GM23338 (cell line): ENCODE results near the gene LRMDA. TPM values are rescaled to one million over a fixed set of nuclear protein-coding genes. Genes with fewer than 3 reads are reported as not detected.

Experiments
- ATAC-seq: fragments of 200-7000 bp; cut with Tn5 transposase; 3 replicates; pipeline ENCODE4 v1.9.1; 2020
- DNase-seq: peaks from one replicate; pipeline ENCODE4 v3.0.0-alpha.2; 2015; ENCODE audit warnings: low spot score
- H2AFZ ChIP-seq: fragments of 200-600 bp; sonication (generic); 2 replicates; pipeline ENCODE4 v1.8.0; 2016; ENCODE audit warnings: antibody characterized with exemption, mild to moderate bottlenecking, moderate library complexity
- H3F3A ChIP-seq: fragments of 200-600 bp; sonication (generic); replicated peaks from 2 replicates; pipeline ENCODE4 v1.8.0; 2017; ENCODE audit warnings: antibody characterized with exemption, mixed run types, low read depth
- H3K27ac ChIP-seq: fragments of 200-600 bp; sonication (generic); 2 replicates; pipeline ENCODE4 v1.6.1; 2016; ENCODE audit warnings: low read depth
- H3K27me3 ChIP-seq: fragments of 200-600 bp; sonication (generic); 2 replicates; pipeline ENCODE4 v1.8.0; 2016; ENCODE audit warnings: mild to moderate bottlenecking, mixed run types, moderate library complexity; ENCODE audit not compliant: insufficient read depth
- H3K36me3 ChIP-seq: fragments of 200-600 bp; sonication (generic); 2 replicates; pipeline ENCODE4 v1.8.0; 2016; ENCODE audit warnings: mild to moderate bottlenecking; ENCODE audit not compliant: insufficient read depth
- H3K4me1 ChIP-seq: fragments of 200-600 bp; sonication (generic); 2 replicates; pipeline ENCODE4 v1.8.0; 2016; ENCODE audit warnings: mild to moderate bottlenecking, moderate library complexity; ENCODE audit not compliant: insufficient read depth
- H3K4me2 ChIP-seq: fragments of 200-600 bp; sonication (generic); 2 replicates; pipeline ENCODE4 v1.7.1; 2017; ENCODE audit warnings: mixed run types
- H3K4me3 ChIP-seq: fragments of 200-600 bp; sonication (generic); 2 replicates; pipeline ENCODE4 v1.6.1; 2016; ENCODE audit warnings: mixed run types
- H3K79me2 ChIP-seq: fragments of 200-600 bp; sonication (generic); replicated peaks from 2 replicates; pipeline ENCODE4 v1.8.0; 2017; ENCODE audit warnings: mild to moderate bottlenecking; ENCODE audit not compliant: insufficient read depth
- H3K9me2 ChIP-seq: fragments of 200-600 bp; sonication (generic); 2 replicates; pipeline ENCODE4 v1.8.0; 2017; ENCODE audit not compliant: insufficient read depth
- H4K20me1 ChIP-seq: fragments of 200-600 bp; sonication (generic); replicated peaks from 2 replicates; pipeline ENCODE4 v1.8.0; 2017; ENCODE audit warnings: mild to moderate bottlenecking; ENCODE audit not compliant: insufficient read depth
- H3K27ac Mint-ChIP-seq: 2 replicates; pipeline ENCODE4 v1.8.0; 2020; ENCODE audit warnings: inconsistent platforms, mild to moderate bottlenecking, moderate library complexity, mixed read lengths
- H3K27me3 Mint-ChIP-seq: 3 replicates; pipeline ENCODE4 v1.8.0; 2022; ENCODE audit warnings: low read depth, mild to moderate bottlenecking, moderate library complexity, mixed read lengths, inconsistent platforms; ENCODE audit not compliant: insufficient read depth, poor library complexity
- H3K36me3 Mint-ChIP-seq: 3 replicates; pipeline ENCODE4 v1.8.0; 2021; ENCODE audit warnings: low read depth, mild to moderate bottlenecking, inconsistent platforms, moderate library complexity, mixed read lengths
- H3K4me1 Mint-ChIP-seq: 3 replicates; pipeline ENCODE4 v1.8.0; 2020; ENCODE audit warnings: mild to moderate bottlenecking, inconsistent platforms, mixed read lengths
- H3K4me3 Mint-ChIP-seq: 3 replicates; pipeline ENCODE4 v1.8.0; 2021; ENCODE audit warnings: moderate library complexity, mild to moderate bottlenecking, inconsistent platforms, mixed read lengths
- H3K9me3 Mint-ChIP-seq: 3 replicates; pipeline ENCODE4 v1.8.0; 2020; ENCODE audit warnings: moderate library complexity, mild to moderate bottlenecking, inconsistent platforms, mixed read lengths
- CREB1 ChIP-seq: fragments of 250-450 bp; sonication (Bioruptor Pico); IDR thresholded peaks from 2 replicates; pipeline ENCODE4 v1.5.0; 2020; ENCODE audit warnings: low read depth, mild to moderate bottlenecking, moderate library complexity
- CTCF ChIP-seq, 2 experiments: fragments of 200-600 bp in 1 of 2; sonication (generic) in 1 of 2; conservative IDR thresholded peaks; 2 replicates each; pipeline versions ENCODE4 v1.5.1 to v1.6.1; 2016 to 2017; ENCODE audit warnings: antibody characterized with exemption in 2 of 2, low read depth in 2 of 2, mild to moderate bottlenecking in 2 of 2, moderate library complexity in 1 of 2
- EZH2 ChIP-seq: fragments of 200-600 bp; sonication (generic); IDR thresholded peaks from one replicate; pipeline ENCODE4 v1.8.0; 2017; ENCODE audit warnings: antibody characterized with exemption, mild to moderate bottlenecking, low read depth; ENCODE audit not compliant: unreplicated experiment
- EZH2phosphoT487 ChIP-seq: fragments of 200-600 bp; sonication (generic); IDR thresholded peaks from one replicate; pipeline ENCODE4 v1.8.1; 2018; ENCODE audit warnings: antibody characterized with exemption; ENCODE audit not compliant: unreplicated experiment
- JUNB ChIP-seq: IDR thresholded peaks from one replicate; pipeline ENCODE4 v1.6.1; 2016; ENCODE audit warnings: antibody characterized with exemption; ENCODE audit not compliant: unreplicated experiment
- NANOG ChIP-seq: IDR thresholded peaks from 2 replicates; pipeline ENCODE4 v1.6.1; 2016; ENCODE audit warnings: antibody characterized with exemption, borderline replicate concordance
- POLR2AphosphoS5 ChIP-seq: IDR thresholded peaks from 2 replicates; pipeline ENCODE4 v1.6.1; 2016; ENCODE audit warnings: antibody characterized with exemption, low read depth
- STAT1 ChIP-seq: IDR thresholded peaks from one replicate; pipeline ENCODE4 v1.6.1; 2016; ENCODE audit warnings: antibody characterized with exemption; ENCODE audit not compliant: unreplicated experiment
- ZNF114 ChIP-seq: fragments of 250-450 bp; sonication (Bioruptor Pico); IDR thresholded peaks from 2 replicates; pipeline ENCODE4 v1.5.0; 2020; ENCODE audit warnings: mild to moderate bottlenecking, moderate library complexity
- ZNF331 ChIP-seq: fragments of 250-450 bp; sonication (Bioruptor Pico); IDR thresholded peaks from 2 replicates; pipeline ENCODE4 v1.5.0; 2020; ENCODE audit warnings: low read depth, mild to moderate bottlenecking, moderate library complexity
- polyA plus RNA-seq: library from polyadenylated mRNA; unstranded; fragments of >200 nt; fragmentation: Nextera tagmentation; extraction: Ambion mirVana; gene quantifications from 2 replicates; pipeline ENCODE4 v1.2.1, GENCODE V29; 2016
- total RNA-seq: library from RNA; depleted of rRNA; stranded (reverse); fragments of >200 nt; shearing (Covaris generic); gene quantifications from 2 replicates; pipeline ENCODE4 v1.2.3, GENCODE V29; 2014
- TF ChIP-seq, protein P1 (sequence below): IDR thresholded peaks from 2 replicates; pipeline ENCODE4 v1.6.1; 2016; ENCODE audit warnings: antibody characterized with exemption
- TF ChIP-seq, protein P2 (sequence below): fragments of 250-450 bp; sonication (Bioruptor Pico); IDR thresholded peaks from 2 replicates; pipeline ENCODE4 v1.5.0; 2020; ENCODE audit warnings: mild to moderate bottlenecking, moderate library complexity

Gene LRMDA
- total and polyA plus RNA-seq, 2 experiments from 2014 or later = 0.90 to 1.8 TPM

DNA sequence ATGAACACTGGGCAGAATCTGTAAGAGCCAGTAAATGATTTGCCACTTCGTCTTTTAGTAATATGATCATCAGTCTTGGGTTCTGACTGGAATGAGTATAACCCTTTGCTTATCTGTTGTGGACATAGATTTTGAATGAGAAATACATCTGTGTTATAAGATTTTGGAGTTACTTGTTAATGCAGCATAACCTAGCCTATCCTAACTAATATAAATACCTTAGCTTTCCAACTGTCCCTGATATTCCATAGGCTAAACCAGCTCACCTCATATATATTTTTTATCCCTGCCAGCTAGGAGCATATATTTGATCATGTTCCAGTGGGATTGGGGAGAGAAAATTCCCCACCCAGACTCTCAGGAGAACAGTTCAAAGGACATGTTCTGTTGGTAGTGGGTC is 15.1 kb downstream of the LRMDA start:
- H3K27me3 Mint-ChIP-seq = peaks cover 17% of the 10 kb centered on the region
- H3K4me1 Mint-ChIP-seq = peaks cover 28% of the 10 kb centered on the region
- H3K27ac ChIP-seq = no peak overlapping the region
- no peaks in the 10 kb centered on the region for H3K36me3 ChIP-seq
- DNase-seq = no peak
- H3F3A ChIP-seq = no peaks in the 10 kb centered on the region
- TF ChIP-seq STAT1 (no peak), CTCF (conservative IDR thresholded peaks at IDR 0.05; ENCODE audit: low read depth in 2 of 2) (no peak)
- H2AFZ ChIP-seq = no peak overlapping the region
- H3K9me2 ChIP-seq = no peaks in the 10 kb centered on the region
- H3K79me2 ChIP-seq = no peaks in the 10 kb centered on the region
- no peak overlapping the region for H3K4me2 ChIP-seq
- H3K4me1 ChIP-seq = peaks cover 24% of the 10 kb centered on the region
- no peak overlapping the region for H3K4me3 Mint-ChIP-seq
- ATAC-seq = no peak
- peaks cover 6% of the 10 kb centered on the region; the same call in 1 of the 3 replicates for H3K36me3 Mint-ChIP-seq
- H3K27ac Mint-ChIP-seq = no peak overlapping the region
- H3K4me3 ChIP-seq = no peak overlapping the region
- H3K27me3 ChIP-seq = peaks cover 20% of the 10 kb centered on the region
- no peaks in the 10 kb centered on the region for H4K20me1 ChIP-seq
- peaks cover 18% of the 10 kb centered on the region for H3K9me3 Mint-ChIP-seq

- Histone ChIP-seq H3K36me3 (no peaks in the 10 kb centered on the region), H3K27ac (no peak overlapping the region), H3K4me2 (no peak overlapping the region), H3K4me1 (peaks cover 41% of the 10 kb centered on the region), H3K27me3 (peaks cover 36% of the 10 kb centered on the region), H4K20me1 (no peaks in the 10 kb centered on the region), H3K79me2 (no peaks in the 10 kb centered on the region), H3K4me3 (no peak overlapping the region), H2AFZ (no peak overlapping the region), H3F3A (no peaks in the 10 kb centered on the region), H3K9me2 (no peaks in the 10 kb centered on the region)
- Mint-ChIP-seq H3K27ac (no peak overlapping the region), H3K4me1 (peaks cover 40% of the 10 kb centered on the region), H3K27me3 (peaks cover 33% of the 10 kb centered on the region), H3K9me3 (peaks cover 15% of the 10 kb centered on the region), H3K4me3 (no peak overlapping the region), H3K36me3 (0 out of 3 replicates have a peak, but pooled peaks cover 6% of the 10 kb centered on the region)
- ATAC-seq (no peak), DNase-seq (no peak)
- no peak for TF ChIP-seq CREB1 (CRISPR knock-in tag)
- TF ChIP-seq STAT1 = no peak
- TF ChIP-seq, protein P1, sequence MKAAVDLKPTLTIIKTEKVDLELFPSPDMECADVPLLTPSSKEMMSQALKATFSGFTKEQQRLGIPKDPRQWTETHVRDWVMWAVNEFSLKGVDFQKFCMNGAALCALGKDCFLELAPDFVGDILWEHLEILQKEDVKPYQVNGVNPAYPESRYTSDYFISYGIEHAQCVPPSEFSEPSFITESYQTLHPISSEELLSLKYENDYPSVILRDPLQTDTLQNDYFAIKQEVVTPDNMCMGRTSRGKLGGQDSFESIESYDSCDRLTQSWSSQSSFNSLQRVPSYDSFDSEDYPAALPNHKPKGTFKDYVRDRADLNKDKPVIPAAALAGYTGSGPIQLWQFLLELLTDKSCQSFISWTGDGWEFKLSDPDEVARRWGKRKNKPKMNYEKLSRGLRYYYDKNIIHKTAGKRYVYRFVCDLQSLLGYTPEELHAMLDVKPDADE = no peak
- no peak for TF ChIP-seq POLR2AphosphoS5
- no peak for TF ChIP-seq JUNB
- TF ChIP-seq ZNF331 (CRISPR knock-in tag) = no peak
- TF ChIP-seq, protein P2, sequence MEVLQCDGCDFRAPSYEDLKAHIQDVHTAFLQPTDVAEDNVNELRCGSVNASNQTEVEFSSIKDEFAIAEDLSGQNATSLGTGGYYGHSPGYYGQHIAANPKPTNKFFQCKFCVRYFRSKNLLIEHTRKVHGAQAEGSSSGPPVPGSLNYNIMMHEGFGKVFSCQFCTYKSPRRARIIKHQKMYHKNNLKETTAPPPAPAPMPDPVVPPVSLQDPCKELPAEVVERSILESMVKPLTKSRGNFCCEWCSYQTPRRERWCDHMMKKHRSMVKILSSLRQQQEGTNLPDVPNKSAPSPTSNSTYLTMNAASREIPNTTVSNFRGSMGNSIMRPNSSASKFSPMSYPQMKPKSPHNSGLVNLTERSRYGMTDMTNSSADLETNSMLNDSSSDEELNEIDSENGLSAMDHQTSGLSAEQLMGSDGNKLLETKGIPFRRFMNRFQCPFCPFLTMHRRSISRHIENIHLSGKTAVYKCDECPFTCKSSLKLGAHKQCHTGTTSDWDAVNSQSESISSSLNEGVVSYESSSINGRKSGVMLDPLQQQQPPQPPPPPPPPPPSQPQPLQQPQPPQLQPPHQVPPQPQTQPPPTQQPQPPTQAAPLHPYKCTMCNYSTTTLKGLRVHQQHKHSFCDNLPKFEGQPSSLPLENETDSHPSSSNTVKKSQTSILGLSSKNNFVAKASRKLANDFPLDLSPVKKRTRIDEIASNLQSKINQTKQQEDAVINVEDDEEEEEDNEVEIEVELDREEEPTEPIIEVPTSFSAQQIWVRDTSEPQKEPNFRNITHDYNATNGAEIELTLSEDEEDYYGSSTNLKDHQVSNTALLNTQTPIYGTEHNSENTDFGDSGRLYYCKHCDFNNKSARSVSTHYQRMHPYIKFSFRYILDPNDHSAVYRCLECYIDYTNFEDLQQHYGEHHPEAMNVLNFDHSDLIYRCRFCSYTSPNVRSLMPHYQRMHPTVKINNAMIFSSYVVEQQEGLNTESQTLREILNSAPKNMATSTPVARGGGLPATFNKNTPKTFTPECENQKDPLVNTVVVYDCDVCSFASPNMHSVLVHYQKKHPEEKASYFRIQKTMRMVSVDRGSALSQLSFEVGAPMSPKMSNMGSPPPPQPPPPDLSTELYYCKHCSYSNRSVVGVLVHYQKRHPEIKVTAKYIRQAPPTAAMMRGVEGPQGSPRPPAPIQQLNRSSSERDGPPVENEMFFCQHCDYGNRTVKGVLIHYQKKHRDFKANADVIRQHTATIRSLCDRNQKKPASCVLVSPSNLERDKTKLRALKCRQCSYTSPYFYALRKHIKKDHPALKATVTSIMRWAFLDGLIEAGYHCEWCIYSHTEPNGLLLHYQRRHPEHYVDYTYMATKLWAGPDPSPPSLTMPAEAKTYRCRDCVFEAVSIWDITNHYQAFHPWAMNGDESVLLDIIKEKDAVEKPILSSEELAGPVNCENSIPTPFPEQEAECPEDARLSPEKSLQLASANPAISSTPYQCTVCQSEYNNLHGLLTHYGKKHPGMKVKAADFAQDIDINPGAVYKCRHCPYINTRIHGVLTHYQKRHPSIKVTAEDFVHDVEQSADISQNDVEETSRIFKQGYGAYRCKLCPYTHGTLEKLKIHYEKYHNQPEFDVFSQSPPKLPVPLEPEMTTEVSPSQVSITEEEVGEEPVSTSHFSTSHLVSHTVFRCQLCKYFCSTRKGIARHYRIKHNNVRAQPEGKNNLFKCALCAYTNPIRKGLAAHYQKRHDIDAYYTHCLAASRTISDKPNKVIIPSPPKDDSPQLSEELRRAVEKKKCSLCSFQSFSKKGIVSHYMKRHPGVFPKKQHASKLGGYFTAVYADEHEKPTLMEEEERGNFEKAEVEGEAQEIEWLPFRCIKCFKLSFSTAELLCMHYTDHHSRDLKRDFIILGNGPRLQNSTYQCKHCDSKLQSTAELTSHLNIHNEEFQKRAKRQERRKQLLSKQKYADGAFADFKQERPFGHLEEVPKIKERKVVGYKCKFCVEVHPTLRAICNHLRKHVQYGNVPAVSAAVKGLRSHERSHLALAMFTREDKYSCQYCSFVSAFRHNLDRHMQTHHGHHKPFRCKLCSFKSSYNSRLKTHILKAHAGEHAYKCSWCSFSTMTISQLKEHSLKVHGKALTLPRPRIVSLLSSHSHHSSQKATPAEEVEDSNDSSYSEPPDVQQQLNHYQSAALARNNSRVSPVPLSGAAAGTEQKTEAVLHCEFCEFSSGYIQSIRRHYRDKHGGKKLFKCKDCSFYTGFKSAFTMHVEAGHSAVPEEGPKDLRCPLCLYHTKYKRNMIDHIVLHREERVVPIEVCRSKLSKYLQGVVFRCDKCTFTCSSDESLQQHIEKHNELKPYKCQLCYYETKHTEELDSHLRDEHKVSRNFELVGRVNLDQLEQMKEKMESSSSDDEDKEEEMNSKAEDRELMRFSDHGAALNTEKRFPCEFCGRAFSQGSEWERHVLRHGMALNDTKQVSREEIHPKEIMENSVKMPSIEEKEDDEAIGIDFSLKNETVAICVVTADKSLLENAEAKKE (CRISPR knock-in tag) = no peak
- no peak for TF ChIP-seq ZNF114
- TF ChIP-seq EZH2 = no peak
- no peak for TF ChIP-seq NANOG
- no peak for TF ChIP-seq EZH2phosphoT487
Measured at GRCh38 chr10:75448166-75448565, 16.7 kb downstream of the LRMDA start.
